Keratinocyte (primary cell): ENCODE measurements around the gene MSI2.

ENCODE experiments used
- EZH2 ChIP-seq: IDR thresholded peaks from one replicate; pipeline ENCODE4 v1.6.1; 2012; ENCODE audit warnings: inconsistent platforms, mild to moderate bottlenecking, low read length, moderate library complexity
- TF ChIP-seq, protein P1 (sequence below), 3 experiments: IDR thresholded peaks in 1 of 3; conservative IDR thresholded peaks in 1 of 3; optimal IDR thresholded peaks in 1 of 3; 2 replicates in 2 of 3; 3 replicates in 1 of 3; pipeline versions ENCODE3 to v1.5.1; 2011; ENCODE audit warnings: low read length in 3 of 3, mild to moderate bottlenecking in 3 of 3, moderate library complexity in 2 of 3, control low read depth in 1 of 3, inconsistent platforms in 1 of 3; ENCODE audit not compliant: insufficient read depth in 2 of 3; ENCODE audit errors: extremely low read depth in 1 of 3

DNA sequence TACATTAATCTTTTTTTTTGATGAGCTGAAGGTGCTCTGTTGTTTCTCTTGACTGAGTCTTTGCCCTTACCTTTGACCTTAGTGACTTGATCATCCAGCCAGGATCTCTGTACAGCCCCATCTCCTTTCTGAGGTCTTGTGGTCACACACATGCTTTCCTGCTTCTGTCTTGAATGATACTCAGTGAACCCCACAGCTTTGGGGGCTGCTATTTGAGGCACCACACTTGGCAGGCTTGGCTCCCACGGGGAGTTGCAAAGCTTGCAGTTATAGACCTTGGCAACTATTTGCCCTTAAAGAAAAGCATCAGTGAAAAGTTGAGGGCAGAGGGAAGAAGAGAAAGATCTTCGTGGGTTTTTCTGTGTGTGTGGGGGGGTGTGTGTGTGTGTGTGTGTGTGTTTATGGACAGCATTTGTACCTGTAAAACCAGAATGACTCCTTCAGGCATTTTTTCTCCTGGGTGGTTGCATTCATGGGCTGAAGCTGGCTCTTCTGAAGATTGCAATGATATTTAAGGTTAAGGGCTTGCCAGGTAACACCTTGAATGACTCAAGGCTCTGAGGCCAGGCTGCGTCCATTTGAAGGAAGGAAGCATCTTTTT is 101.6 kb downstream of the MSI2 start:
- TF ChIP-seq, protein P1, sequence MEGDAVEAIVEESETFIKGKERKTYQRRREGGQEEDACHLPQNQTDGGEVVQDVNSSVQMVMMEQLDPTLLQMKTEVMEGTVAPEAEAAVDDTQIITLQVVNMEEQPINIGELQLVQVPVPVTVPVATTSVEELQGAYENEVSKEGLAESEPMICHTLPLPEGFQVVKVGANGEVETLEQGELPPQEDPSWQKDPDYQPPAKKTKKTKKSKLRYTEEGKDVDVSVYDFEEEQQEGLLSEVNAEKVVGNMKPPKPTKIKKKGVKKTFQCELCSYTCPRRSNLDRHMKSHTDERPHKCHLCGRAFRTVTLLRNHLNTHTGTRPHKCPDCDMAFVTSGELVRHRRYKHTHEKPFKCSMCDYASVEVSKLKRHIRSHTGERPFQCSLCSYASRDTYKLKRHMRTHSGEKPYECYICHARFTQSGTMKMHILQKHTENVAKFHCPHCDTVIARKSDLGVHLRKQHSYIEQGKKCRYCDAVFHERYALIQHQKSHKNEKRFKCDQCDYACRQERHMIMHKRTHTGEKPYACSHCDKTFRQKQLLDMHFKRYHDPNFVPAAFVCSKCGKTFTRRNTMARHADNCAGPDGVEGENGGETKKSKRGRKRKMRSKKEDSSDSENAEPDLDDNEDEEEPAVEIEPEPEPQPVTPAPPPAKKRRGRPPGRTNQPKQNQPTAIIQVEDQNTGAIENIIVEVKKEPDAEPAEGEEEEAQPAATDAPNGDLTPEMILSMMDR (optimal IDR thresholded peaks at IDR 0.05 in 1 of 3, IDR thresholded peaks at IDR 0.05 in 1 of 3, conservative IDR thresholded peaks at IDR 0.05 in 1 of 3; ENCODE audit: extremely low read depth in 1 of 3, insufficient read depth in 2 of 3, low read length in 3 of 3) = no peak
- no peak for TF ChIP-seq EZH2
